ENCODE data around the gene SLC19A1.

SLC19A1 gene

GRCh38 chr21:45477176-45478114, 64.8 kb downstream of the SLC19A1 start:
- no peak for DNase-seq (ENCODE audit: low read depth, low spot score)
- peak overlapping the region; percentile 59; the same call in 1 of the 2 replicates for H3K4me3 ChIP-seq (ENCODE audit: low read length)

DNA sequence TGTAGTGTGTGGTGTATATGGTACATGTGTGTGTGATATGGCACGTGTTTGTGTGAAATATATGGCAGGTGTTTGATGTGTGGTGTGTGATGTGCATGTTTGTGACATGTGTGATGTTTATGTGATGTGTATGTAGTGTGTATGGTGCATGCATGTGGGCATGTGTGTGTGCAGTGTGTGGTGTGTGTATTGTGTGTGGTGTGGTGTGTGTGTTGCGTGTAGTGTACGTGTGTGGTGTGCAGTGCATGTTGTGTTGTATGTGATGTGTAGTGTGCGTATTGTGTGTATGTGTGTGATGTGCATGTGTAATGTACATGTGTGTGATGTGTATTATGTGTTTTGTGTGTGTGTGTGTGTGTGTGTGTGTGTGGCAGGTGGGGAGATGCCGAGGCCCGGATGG, 65.7 kb downstream of the SLC19A1 start:
- no peak for DNase-seq (ENCODE audit: low read depth, low spot score)
- H3K4me3 ChIP-seq (ENCODE audit: low read length), result no peak overlapping the region

DNA sequence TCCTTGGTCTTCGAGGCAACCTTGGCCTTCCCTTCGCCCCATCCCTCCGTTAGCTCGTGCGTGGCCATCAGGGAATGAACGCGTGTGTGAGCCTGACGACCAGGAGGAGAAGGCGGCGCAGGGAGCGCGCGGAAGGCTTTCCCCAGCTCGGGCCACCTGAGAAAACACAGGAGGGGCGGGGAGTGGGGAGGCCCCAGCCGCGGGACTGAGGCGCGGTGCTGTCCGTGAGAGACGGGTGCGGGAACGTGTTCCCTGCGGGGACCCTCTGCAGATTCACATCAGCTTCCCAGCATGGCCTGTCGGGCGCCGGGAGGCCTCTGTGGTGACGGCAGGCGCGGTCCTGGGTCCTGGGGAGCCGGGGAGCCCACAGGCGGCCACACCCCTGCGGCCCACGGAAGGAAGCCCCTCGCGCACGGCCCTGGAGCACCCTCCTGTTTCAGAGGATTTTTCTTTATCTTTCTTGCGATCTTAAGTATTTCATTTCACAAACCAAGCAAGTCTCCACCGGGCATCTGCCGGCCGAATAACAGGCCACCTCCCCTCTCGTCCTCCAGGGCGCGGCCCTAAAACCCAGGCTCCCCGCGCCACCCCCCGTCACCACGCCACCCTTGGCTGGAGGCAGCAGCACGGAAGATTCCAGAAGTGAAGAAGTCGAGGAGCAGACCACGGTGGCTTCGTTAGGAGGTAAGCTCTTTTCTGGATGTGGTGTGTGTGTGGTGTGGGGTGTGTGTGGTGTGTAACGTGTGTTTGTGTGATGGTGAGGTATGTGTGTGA, 66.3 kb downstream of the SLC19A1 start:
- H3K4me3 ChIP-seq (ENCODE audit: low read length), result no peak overlapping the region
- DNase-seq (ENCODE audit: low read depth, low spot score), result no peak

GRCh38 chr21:45475004-45475685, 67.1 kb downstream of the SLC19A1 start:
- no peak for DNase-seq (ENCODE audit: low read depth, low spot score)
- H3K4me3 ChIP-seq (ENCODE audit: low read length), result no peak overlapping the region

- H3K4me3 ChIP-seq (ENCODE audit: low read length), result no peak overlapping the region
- no peak for DNase-seq (ENCODE audit: low read depth, low spot score)
Measured at GRCh38 chr21:45474323-45474950, 67.8 kb downstream of the SLC19A1 start.

DNA sequence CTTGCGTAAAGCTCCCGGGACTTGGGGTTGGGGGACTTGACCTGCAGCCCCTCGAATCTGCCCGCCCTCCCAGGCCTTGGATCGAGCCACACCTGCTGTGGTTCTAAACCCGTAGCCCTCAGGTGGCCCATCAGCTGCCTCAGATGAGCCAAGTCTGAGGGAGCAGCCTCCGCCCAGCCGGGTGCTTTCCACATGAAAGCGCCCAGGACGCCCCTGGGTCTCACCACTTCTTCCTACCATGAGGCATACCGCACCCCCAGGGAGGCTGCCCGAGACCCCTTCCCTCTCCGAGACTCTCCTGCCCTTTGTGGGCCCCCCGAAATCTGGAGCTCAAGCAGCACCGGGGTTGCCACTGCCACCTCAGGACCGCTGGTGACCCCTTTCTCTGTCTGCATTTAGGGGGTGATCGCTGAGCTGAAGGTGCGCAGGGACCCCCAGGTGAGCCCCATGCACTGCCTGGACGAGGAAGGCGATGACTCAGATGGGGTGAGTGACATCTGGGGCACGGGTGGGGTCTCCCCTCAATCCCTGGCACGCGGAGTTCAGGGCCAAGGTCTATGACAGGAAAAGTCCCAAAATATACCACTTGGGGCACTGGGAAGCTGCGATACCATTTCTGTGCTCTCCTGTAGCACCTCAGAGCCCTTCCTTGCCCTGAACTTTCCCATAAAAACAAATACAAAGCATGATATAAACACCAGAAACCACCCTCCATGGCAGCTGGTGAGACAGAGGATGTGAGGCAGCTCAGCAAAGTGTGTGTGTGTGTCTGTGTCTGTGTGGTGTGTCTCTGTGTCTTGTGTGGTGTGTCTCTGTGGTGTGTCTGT, 68.5 kb downstream of the SLC19A1 start:
- H3K4me3 ChIP-seq (ENCODE audit: low read length), result no peak overlapping the region
- no peak for DNase-seq (ENCODE audit: low read depth, low spot score)

DNA sequence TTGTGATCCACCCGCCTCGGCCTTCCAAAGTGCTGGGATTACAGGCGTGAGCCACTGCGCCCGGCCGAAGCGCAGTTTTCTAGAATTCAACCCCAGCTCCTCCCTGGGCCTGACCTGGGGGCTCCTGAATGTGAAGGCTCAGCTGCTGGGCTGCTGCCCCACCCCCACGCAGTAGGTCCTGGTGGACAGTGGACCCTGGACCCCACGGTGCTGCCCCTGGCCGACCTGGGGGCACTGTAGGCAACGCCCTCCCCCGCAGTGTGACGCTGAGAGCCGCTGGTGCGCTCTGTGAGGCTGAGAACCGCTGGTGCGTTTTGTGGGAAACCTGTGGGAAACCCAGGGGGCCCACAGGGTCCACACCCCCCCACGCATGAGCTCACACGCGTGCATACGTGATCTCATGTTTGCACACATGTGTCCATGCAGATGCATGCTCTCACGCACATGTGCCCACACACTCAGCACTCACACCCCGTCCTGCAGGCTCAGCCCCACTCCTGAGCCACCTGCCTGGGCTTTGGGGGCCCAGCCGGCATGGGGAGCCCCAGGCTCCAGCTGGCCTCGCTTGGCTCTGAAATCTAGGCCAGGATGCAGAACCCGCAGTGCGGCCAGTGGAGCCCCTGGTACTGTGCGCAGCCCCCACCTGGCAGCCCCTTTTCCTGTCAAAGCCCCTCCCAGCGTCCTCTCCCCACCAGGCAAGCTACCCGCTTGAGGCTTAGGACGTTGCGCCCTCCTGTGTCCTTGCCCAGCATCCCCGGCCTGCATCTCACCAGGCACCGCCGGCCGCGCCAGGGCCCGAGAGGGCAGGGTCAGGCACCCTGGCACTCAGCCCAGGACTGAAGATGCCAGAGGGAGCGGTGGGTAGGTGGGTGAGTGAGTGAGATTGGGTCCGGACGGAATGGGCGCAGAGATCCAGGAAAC, 69.5 kb downstream of the SLC19A1 start:
- no peak for DNase-seq (ENCODE audit: low read depth, low spot score)
- H3K4me3 ChIP-seq (ENCODE audit: low read length), result no peak overlapping the region

GRCh38 chr21:45471525-45472221, 70.6 kb downstream of the SLC19A1 start:
- no peak overlapping the region for H3K4me3 ChIP-seq (ENCODE audit: low read length)
- no peak for DNase-seq (ENCODE audit: low read depth, low spot score)

GRCh38 chr21:45470773-45471524, 71.3 kb downstream of the SLC19A1 start:
- H3K4me3 ChIP-seq (ENCODE audit: low read length), result no peak overlapping the region
- no peak for DNase-seq (ENCODE audit: low read depth, low spot score)

GRCh38 chr21:45470087-45470515, 72.1 kb downstream of the SLC19A1 start:
- H3K4me3 ChIP-seq (ENCODE audit: low read length), result no peak overlapping the region
- no peak for DNase-seq (ENCODE audit: low read depth, low spot score)

DNA sequence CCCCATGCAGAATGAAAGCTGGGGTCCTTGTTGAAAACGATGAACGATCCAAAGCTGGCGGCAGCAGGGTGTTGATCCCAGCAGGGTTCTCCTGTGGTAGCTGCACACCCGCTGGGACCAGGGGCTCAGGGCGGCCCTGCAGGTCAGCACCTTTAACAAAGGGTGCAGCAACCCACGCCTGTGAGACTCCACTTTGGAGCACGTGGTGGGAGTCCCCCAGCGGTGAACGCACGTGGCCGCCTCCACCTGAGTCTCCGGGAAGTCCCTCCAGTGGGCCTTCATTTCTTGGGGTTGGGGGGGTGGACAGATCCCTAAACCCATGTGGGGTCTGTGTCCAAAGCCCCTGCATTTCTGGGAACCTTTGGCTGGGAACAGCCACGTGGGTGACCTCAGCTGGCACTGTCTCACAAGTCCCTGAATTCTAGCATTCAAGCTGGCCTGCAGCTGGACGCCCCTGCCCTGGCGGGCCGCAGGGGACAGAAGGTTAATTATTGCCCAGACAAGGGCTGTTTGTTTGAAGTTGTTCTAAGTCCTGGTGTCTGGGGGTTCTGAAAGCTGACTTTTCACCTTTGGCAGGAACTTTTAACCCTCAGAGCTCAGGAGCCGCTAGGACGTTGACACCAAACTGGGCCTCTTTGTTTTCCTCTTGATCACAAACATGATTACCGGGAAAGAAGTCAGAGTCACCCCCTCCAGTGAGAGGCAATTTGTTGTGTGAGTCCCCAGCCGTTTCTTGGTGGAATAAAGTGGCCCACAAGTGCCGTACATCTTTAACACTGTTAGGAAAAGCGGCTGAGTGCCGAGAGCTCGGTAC, 72.8 kb downstream of the SLC19A1 start:
- no peak for DNase-seq (ENCODE audit: low read depth, low spot score)
- H3K4me3 ChIP-seq (ENCODE audit: low read length), result no peak overlapping the region

DNA sequence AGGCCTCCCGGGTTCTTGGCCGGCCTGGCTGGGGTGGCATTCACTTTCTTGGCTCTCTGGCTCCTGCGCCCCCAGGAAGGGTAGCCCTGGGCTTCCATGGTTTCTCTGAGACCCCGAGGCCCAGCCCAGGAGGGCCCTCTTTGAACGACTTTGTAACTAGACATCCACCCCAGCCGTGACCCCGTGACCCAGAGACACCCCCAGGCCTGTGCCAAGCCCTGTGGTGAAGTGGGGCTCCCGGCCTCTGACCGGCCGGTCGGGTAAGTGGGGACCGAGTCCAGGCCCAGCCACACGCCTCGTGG, 73.3 kb downstream of the SLC19A1 start:
- DNase-seq (ENCODE audit: low read depth, low spot score), result no peak
- H3K4me3 ChIP-seq (ENCODE audit: low read length), result no peak overlapping the region

GRCh38 chr21:45468051-45468970, 73.9 kb downstream of the SLC19A1 start:
- no peak for DNase-seq (ENCODE audit: low read depth, low spot score)
- no peak overlapping the region for H3K4me3 ChIP-seq (ENCODE audit: low read length)

- no peak overlapping the region for H3K4me3 ChIP-seq (ENCODE audit: low read length)
- no peak for DNase-seq (ENCODE audit: low read depth, low spot score)
Measured at GRCh38 chr21:45467221-45467779, 74.9 kb downstream of the SLC19A1 start.

Data from Jurkat, Clone E6-1 (cell line).